Liver (tissue), 2 donors: ENCODE measurements around the gene GALK2.

Experiments
- FOXA2 ChIP-seq: IDR thresholded peaks from 2 replicates; pipeline ENCODE4 v1.6.1; 2016; ENCODE audit warnings: antibody characterized with exemption
- RXRA ChIP-seq, 2 donors: IDR thresholded peaks; 2 replicates each; pipeline ENCODE4 v1.6.1; 2017 to 2018; ENCODE audit warnings: antibody characterized with exemption in 2 of 2, mild to moderate bottlenecking in 1 of 2
- donor health status: healthy.

DNA sequence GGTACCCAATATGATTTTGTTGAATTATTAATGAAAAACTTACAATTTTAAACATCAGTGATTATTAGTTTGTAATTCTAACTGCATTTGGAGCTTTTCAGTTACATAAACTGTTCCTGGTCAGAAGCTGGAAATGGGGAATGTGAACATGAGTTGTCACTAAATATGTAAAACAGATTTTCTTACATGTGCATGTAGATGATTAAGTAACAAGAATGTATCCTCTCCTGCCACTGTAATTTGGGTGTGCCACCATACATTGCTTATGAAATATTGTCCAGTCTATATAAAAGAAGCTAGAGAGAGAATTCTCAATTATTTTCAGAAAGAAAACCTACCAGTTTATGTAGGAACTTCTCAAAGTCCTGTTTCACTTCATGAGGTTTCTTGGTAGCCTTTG, 161.4 kb downstream of the GALK2 start:
- TF ChIP-seq RXRA (IDR thresholded peaks at IDR 0.05) (no peak), FOXA2 (no peak)
